ENCODE data around the gene ADAMTS13. TPM values are rescaled to one million over a fixed set of nuclear protein-coding genes. Genes with fewer than 3 reads are reported as not detected.

Gene ADAMTS13
- total RNA-seq, 2 donors from 2014 or later = 0.67 to 1.1 TPM

DNA sequence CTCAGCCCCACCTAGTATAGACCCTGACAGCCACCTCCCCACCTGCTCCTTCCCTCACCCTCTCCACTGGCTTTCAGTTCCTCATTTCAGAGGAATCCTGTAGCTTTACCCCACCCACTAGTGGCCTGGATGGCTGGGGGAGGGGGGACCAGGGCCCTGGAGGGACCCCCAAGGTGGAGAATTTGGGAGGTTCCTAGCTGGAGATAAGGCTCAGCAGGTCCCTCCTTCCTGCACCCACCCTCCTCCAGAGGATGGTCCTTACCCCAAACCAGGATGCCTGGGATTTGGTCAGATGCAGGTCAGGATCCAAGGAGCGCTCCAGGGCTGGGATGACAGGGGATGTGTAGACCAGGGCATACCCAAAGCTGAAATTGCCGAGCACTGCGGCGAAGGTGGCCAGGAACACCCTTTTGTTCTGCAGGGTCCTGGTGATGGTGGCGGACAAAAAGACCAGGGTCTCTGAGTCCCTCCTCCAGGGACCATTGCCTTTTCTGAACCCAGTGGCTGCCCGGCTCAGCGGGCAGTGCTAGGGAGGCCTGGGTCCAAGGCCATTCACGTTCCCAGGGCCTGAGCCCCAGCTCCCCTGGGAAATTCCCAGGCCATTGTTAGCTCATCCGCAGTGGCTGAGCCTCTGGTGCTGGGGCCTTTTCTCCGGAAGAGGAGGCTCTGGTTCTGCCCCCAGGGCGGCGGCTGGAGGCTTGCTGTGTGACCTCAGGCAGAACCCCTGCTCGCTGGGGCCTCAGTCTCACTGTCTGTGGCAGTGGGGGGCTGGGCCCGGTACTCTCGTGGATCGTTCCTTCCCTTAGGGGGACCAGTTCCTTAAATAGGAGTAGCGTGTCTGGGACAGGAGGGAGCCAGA is 56.1 kb downstream of the ADAMTS13 start:
- H3K4me3 Mint-ChIP-seq = peak overlapping the region; percentile 76

DNA sequence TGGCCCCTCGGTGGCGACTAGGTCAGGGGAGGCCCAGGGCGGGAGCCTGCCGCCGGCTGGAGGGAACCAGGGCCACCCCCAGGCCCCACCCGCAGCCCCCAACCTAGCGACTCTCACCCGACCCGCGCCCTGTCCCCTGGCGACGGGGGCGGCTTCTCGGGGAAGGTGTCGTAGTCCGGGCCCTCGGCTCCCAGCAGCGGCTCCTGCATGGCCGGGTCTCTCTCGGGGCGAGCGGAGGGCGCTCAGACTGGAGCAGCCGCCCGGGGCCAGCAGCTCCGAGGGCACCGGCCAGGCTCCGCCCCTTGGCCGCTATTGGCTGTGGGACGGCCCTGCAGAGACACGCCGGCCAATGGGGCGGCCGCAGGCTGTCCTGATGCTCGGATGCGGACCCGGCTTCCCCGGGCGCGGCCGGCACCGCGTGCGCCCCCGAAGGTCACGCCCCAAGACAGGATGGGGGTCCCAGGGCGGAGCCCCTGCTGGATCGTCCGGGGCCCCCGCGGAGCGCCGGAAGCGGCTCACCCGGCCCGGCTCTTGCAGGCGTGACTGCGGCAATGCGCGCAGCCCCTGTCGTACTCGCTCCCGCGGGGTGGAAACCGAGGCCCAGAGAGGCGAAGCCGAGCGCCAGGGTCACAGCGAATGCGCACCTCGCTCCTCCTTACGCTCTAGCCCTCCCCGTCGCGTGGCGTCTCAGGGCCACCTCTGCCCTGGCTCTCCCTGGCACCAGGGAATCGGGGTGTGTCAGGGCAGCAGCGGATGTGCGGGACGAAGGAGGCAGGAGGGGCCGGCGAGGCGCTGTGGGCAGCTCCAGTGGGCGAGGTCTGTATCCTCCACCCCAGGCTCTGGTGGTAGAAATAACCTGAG is 56.9 kb downstream of the ADAMTS13 start, which contains the start of gene SLC2A6:
Gene SLC2A6, minus strand, starts transcription at position 249 of the 861 bp plus-strand sequence. Its CDS starts 40 bp downstream, at position 209.
- H3K4me3 Mint-ChIP-seq = peak within 1 kb of the TSS; percentile 76
- H3K27ac Mint-ChIP-seq = peak within 1 kb of the TSS in 1 of 2 donors; percentile 45

More for the DNA sequence above, 56.1 kb downstream of the ADAMTS13 start:
- ATAC-seq (peak; percentile 13 to 17), DNase-seq (ENCODE audit: low spot score) (no peak)
- Mint-ChIP-seq H3K27me3 (peaks cover 0 to 2% of the 10 kb centered on the region in 2 donors), H3K27ac (no peak overlapping the region), H3K9me3 (no peaks in the 10 kb centered on the region), H3K36me3 (no peaks in the 10 kb centered on the region), H3K4me1 (ENCODE audit: low read depth in 2 of 2) (peaks cover 0 to 13% of the 10 kb centered on the region in 2 donors)

DNA sequence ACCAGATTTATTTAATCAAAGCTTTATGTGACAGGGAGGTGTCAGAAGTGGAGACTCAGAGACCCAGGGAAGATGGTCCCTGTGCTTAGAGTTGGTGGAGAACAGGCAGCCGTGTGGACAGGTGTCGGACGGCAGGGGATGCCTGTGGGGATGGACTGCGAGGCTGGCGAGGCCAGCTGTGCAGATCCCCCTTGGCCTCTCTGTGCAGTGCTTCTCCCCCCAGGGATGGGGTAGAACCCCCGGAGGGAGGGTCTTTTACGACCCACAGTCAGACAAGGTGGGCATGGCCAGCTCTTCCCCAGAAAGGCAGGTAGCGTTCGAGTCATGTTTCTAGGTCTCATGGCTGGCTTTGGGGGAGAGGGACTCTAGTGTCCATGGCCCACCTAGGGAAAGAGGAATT is 61.4 kb downstream of the ADAMTS13 start:
- Mint-ChIP-seq H3K27ac (no peak overlapping the region), H3K4me3 (no peak overlapping the region)
- ATAC-seq = no peak

More for the DNA sequence above, 56.9 kb downstream of the ADAMTS13 start, which contains the start of gene SLC2A6:
- Mint-ChIP-seq H3K27me3 (peaks cover 0 to 3% of the 10 kb centered on the region in 2 donors), H3K9me3 (no peaks in the 10 kb centered on the region), H3K36me3 (no peaks in the 10 kb centered on the region), H3K4me1 (ENCODE audit: low read depth in 2 of 2) (peaks cover 0 to 13% of the 10 kb centered on the region in 2 donors)
- peak; percentile 98 for ATAC-seq
- peak; percentile 92 for DNase-seq (ENCODE audit: low spot score)

DNA sequence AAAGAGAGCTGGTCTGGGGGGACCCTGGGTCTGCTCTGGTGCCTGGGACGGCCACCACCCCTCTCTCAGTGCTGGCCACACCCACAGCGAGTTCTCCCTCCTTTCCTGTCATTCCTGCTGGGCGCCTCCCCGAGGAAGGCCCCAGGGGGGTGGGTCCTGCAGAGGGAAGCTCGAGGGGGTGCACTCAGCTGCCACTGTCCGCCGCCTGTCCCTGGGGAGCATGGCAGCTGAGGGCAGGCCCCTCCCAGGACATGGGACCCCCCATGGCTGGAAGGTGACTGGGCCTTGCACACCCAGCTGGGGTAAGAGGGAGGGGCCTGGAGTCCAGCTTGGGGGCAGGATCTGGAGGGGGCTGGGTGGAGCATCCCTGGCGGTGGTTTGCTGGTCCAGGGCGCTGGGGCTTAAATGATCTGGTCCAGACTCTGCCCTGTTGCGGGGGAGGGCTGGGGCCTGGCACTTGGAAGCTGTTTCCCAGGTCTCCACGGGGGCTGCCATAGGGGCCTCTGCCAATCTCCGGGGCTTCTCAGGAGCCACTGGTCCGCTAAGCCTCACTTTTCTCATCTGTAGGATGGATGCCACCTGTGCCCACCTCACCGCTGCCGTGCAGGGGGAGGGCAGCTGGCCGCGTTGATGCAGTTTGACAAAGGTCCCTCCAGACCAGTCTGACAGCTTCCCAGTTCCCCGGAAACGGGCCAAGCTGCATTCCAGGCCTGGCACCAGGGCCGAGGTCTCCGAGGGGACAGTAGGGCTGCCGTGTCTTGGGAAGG is 62.7 kb downstream of the ADAMTS13 start:
- peaks cover 0 to 6% of the 10 kb centered on the region in 2 donors for H3K4me1 Mint-ChIP-seq (ENCODE audit: low read depth in 2 of 2)
- no peaks in the 10 kb centered on the region for H3K9me3 Mint-ChIP-seq
- H3K27me3 Mint-ChIP-seq = peaks cover 0 to 3% of the 10 kb centered on the region in 2 donors
- H3K4me3 Mint-ChIP-seq = no peak overlapping the region
- ATAC-seq = no peak
- no peak overlapping the region for H3K27ac Mint-ChIP-seq
- no peak for DNase-seq (ENCODE audit: low spot score)
- H3K36me3 Mint-ChIP-seq = no peaks in the 10 kb centered on the region

More for the DNA sequence above, 61.4 kb downstream of the ADAMTS13 start:
- H3K36me3 Mint-ChIP-seq = no peaks in the 10 kb centered on the region
- no peaks in the 10 kb centered on the region for H3K9me3 Mint-ChIP-seq
- peaks cover 0 to 3% of the 10 kb centered on the region in 2 donors for H3K27me3 Mint-ChIP-seq
- no peak for DNase-seq (ENCODE audit: low spot score)
- H3K4me1 Mint-ChIP-seq (ENCODE audit: low read depth in 2 of 2) = peaks cover 0 to 11% of the 10 kb centered on the region in 2 donors

DNA sequence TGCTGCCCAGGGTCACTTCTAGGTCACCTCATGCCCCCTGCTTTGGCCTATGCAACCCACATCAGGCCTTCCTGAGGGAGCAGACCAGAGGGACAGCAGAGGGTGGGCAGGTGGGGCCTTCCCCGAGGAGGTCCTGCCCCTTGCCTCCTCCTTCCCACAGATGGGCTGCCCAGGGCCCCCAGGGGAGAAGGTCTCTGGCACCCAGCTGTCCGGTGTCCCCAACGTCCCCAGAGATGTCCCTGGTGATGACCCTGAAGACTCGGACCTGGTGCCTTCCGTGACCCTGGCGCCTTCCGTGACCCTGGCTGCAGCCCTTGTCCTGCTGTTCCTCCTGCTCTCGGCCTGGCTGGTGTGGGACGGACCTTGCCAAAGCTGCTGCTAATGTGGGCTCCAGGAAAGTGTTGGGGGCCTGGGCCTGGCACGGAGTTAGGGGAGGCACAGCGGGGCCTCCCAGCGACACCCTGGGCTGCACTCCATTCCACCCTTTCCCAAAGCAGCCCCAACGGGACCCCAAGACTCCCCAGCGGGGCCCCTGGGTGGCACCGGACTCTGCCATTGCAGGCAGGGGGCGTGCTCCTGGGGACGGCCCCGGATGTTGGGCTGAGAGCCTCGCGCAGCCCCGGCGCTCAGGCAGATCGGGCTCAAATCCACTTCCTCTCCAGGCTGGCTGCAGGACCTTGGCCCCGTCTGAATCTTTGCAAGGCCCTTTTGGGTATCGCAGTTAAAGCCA is 63.5 kb downstream of the ADAMTS13 start:
- Mint-ChIP-seq H3K36me3 (no peaks in the 10 kb centered on the region), H3K4me3 (peak overlapping the region; percentile 39), H3K4me1 (ENCODE audit: low read depth in 2 of 2) (peaks cover 0 to 4% of the 10 kb centered on the region in 2 donors), H3K27ac (peak overlapping the region in 1 of 2 donors; percentile 43), H3K27me3 (peaks cover 0 to 3% of the 10 kb centered on the region in 2 donors), H3K9me3 (no peaks in the 10 kb centered on the region)
- ATAC-seq = peak; percentile 53 to 58
- no peak for DNase-seq (ENCODE audit: low spot score)

DNA sequence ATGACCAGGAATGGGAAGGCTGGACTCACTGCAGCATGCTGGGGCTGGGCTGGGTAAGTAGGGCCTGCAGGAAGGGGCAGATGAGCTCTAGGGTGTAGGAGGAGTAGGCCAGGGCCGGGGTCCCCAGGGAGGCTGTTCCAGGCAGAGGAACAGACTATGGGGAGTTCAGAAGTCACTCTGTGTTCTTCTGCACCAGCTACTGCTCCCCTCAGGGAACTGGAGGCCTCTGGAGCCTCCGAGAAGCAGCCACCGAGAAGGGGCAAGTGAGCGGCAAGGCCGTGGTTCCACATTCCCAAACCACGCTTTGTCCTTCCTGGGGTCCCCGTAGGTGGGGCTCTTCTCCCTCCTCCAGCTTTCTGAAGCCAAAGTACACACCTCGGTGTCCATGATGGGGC is 65.2 kb downstream of the ADAMTS13 start:
- H3K4me1 Mint-ChIP-seq (ENCODE audit: low read depth in 2 of 2) = peaks cover 0 to 4% of the 10 kb centered on the region in 2 donors
- no peak overlapping the region for H3K27ac Mint-ChIP-seq
- H3K27me3 Mint-ChIP-seq = peaks cover 0 to 3% of the 10 kb centered on the region in 2 donors
- DNase-seq (ENCODE audit: low spot score) (no peak), ATAC-seq (no peak)
- no peaks in the 10 kb centered on the region for H3K9me3 Mint-ChIP-seq
- H3K36me3 Mint-ChIP-seq = no peaks in the 10 kb centered on the region
- H3K4me3 Mint-ChIP-seq = no peak overlapping the region

DNA sequence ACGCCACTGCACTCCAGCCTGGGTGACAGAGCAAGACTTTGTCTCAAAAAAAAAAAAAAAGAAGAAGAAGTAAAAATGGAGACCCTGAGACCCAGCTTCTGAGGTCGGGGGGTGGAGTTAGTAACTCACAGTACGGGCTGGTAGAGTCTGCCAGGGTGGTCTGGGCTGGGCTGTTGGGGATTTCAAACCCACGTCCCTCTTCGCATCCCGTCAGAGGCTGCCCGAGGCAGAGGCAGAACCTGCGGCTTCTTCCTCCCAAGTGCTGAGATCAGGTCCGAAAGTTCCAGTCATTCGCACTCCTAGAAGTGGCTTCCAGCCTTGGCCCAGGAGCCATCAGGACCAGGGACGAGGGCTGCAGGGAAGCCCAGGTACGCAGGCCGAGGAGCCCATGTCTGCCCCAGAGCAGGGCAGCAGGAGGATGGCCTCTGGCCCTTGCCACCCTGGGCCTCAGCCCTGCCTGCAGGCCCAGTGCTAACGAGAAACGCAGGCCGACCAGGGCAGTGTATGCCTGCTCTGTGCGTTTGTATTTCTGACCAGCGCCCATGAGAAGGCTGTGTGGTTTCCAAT is 66.6 kb downstream of the ADAMTS13 start:
- Mint-ChIP-seq H3K4me3 (no peak overlapping the region), H3K27ac (no peak overlapping the region), H3K36me3 (no peaks in the 10 kb centered on the region), H3K4me1 (ENCODE audit: low read depth in 2 of 2) (peaks cover 0 to 4% of the 10 kb centered on the region in 2 donors), H3K27me3 (no peaks in the 10 kb centered on the region), H3K9me3 (no peaks in the 10 kb centered on the region)
- ATAC-seq (no peak), DNase-seq (ENCODE audit: low spot score) (peak; percentile 58)

DNA sequence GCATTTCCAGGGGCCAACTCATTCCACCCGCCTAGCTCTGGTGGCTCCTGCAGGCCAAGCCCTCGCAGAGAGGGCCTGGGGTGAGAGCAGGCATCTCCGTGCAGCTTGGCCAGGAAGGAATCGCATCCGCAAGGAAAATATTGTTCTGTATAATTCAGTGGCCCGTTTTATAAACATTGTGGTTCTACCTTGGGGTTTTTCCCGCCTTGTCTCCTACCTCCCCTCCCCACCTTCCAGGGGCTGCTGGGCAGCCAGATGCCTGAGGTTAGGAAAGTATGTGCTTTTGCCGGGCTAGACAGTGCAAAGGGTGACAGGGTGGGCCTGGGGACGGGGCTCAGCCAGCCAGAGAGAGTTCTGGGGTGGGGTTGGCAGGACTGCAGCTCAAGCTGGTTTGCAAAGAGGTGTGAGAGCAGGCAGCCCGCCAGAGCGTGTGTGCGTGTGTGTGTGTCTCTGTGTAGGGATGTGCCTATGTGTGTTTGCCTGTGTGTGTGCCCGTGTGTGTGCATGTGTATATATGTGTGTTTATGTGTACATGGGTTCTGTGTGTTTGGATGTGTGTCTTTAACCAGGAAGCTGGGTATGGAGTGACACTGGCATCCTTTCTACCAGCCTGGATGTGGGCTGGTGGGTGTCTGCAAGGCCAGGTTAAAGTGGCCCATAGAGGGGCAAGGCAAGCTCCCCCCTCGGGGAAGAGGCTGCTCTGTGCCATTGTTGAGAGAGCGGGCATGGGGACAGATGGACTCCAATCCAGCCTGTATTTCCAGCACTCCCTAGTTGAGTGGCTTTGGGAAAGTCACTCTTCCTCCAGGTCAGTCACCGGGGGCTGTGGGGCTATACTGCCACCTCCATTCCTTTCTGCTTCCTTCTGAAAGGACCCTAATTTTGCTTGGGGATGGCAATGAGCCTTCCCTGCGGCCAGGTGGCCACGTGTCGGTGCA is 67.4 kb downstream of the ADAMTS13 start:
- ATAC-seq (no peak), DNase-seq (ENCODE audit: low spot score) (peak; percentile 53)
- Mint-ChIP-seq H3K4me1 (ENCODE audit: low read depth in 2 of 2) (peaks cover 0 to 4% of the 10 kb centered on the region in 2 donors), H3K4me3 (no peak overlapping the region), H3K36me3 (no peaks in the 10 kb centered on the region), H3K27ac (no peak overlapping the region), H3K27me3 (no peaks in the 10 kb centered on the region), H3K9me3 (no peaks in the 10 kb centered on the region)

DNA sequence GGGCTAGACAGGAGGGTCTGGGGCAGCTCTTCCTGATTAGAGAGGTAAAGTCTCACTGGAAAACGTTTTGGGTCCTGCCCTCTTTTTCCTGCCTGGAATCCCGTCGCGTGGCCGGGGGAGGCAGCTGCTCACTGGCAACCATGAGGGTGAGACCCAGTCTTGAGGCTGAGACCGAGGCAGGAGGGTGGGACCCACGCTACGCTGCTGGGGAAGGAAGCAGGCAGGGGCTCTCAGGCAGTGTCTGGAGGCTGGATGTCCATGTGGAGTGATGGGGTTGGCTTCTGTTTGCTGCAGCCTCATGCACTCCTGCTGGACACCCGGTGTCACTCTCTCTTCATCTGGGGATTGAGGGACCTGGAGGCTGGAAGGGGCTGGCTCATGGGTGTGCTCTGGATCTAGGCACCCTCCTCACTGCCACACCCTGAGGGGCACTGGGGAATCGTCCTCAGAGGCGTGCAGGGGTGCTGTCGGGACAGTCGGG is 68.1 kb downstream of the ADAMTS13 start:
- ATAC-seq (no peak), DNase-seq (ENCODE audit: low spot score) (no peak)
- H3K4me1 Mint-ChIP-seq (ENCODE audit: low read depth in 2 of 2) = peaks cover 0 to 4% of the 10 kb centered on the region in 2 donors
- H3K27ac Mint-ChIP-seq = no peak overlapping the region
- no peaks in the 10 kb centered on the region for H3K9me3 Mint-ChIP-seq
- H3K36me3 Mint-ChIP-seq = no peaks in the 10 kb centered on the region
- H3K4me3 Mint-ChIP-seq = no peak overlapping the region
- H3K27me3 Mint-ChIP-seq = no peaks in the 10 kb centered on the region

DNA sequence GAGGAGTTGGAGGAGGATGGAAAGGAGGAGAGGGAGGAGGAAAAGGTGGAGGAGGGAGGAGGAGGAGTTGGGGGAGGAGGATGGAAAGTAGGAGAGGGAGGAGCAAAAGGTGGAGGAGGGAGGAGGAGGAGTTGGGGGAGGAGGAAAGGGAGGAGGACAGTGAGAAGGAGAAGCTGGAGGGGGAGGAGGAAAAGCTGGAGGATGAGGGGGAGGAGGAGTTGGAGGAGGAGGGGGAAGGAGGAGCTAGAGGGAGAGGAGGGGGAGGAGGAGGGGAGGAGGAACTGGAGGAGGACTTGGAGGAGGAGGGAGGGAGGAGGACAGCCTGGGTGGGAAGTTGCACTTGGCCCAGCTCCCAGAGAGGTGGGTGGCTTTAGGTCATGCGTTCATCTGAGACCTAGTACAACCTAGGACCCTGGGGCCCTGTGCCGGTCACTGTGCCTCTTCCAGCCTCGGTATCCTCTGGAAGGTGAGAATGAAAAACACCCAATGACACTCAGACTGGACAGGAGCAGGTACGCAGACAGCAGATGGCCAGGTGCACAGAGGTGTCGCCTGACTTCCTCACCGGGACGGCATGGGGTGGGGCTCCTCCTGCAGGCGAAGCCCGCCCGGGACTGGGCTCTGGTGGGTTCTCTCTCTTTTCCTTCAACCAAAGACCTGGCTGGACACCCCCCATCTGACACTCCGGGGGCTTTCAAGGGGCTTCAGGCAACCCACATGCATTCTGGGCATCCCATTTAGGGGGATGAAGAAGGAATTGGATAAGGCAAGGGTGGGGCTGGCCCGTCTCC is 68.9 kb downstream of the ADAMTS13 start:
- DNase-seq (ENCODE audit: low spot score) (peak; percentile 37), ATAC-seq (no peak)
- Mint-ChIP-seq H3K36me3 (no peaks in the 10 kb centered on the region), H3K27me3 (no peaks in the 10 kb centered on the region), H3K27ac (no peak overlapping the region), H3K4me1 (ENCODE audit: low read depth in 2 of 2) (peaks cover 0 to 3% of the 10 kb centered on the region in 2 donors), H3K4me3 (no peak overlapping the region), H3K9me3 (no peaks in the 10 kb centered on the region)

DNA sequence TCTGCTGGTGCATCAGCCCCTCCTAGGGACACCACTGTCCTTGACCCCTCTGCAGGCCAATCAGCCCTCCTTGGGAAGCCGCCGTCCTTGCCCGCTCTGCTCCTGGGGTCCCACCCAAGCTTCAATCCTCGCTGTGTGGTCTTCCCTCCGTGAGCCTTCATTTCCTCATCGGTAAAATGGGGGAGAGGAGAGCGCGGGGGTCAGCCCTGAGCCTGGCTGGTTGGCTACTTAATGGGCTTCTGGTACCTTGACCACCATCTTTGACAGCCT is 69.4 kb downstream of the ADAMTS13 start:
- no peaks in the 10 kb centered on the region for H3K4me1 Mint-ChIP-seq (ENCODE audit: low read depth in 2 of 2)
- H3K27ac Mint-ChIP-seq = no peak overlapping the region
- H3K36me3 Mint-ChIP-seq = no peaks in the 10 kb centered on the region
- H3K27me3 Mint-ChIP-seq = no peaks in the 10 kb centered on the region
- DNase-seq (ENCODE audit: low spot score) (no peak), ATAC-seq (no peak)
- no peak overlapping the region for H3K4me3 Mint-ChIP-seq
- H3K9me3 Mint-ChIP-seq = no peaks in the 10 kb centered on the region
